Cardiac muscle cell (in vitro differentiated cells and primary cell): ENCODE results near the gene GABRA4. TPM values are rescaled to one million over a fixed set of nuclear protein-coding genes. Genes with fewer than 3 reads are reported as not detected.

Experiments
- DNase-seq, 2 donors: peaks; one replicate each; pipeline versions ENCODE4 v3.0.0 to v3.0.0-alpha.2; 2010 to 2017; ENCODE audit warnings: low read depth in 1 of 2, low spot score in 1 of 2
- H3K27ac ChIP-seq: fragments of 200-600 bp; sonication (generic); 2 replicates; pipeline ENCODE4 v1.5.1; 2016
- H3K27me3 ChIP-seq: fragments of 200-600 bp; sonication (generic); 2 replicates; pipeline ENCODE4 v1.6.0; 2016; ENCODE audit warnings: control low read depth
- H3K36me3 ChIP-seq: fragments of 200-600 bp; sonication (generic); 2 replicates; pipeline ENCODE4 v1.5.1; 2016; ENCODE audit warnings: control low read depth
- H3K4me1 ChIP-seq: fragments of 200-600 bp; sonication (generic); 2 replicates; pipeline ENCODE4 v1.8.1; 2017; ENCODE audit warnings: low read depth, mild to moderate bottlenecking, mixed run types
- H3K4me3 ChIP-seq: fragments of 200-600 bp; sonication (generic); 2 replicates; pipeline ENCODE4 v1.5.1; 2016; ENCODE audit warnings: mild to moderate bottlenecking
- H3K9me3 ChIP-seq: fragments of 200-600 bp; sonication (generic); 2 replicates; pipeline ENCODE4 v1.5.1; 2017; ENCODE audit warnings: low read depth, mild to moderate bottlenecking, control low read depth
- CTCF ChIP-seq: IDR thresholded peaks from 2 replicates; pipeline ENCODE4 v1.5.1; 2012; ENCODE audit warnings: low read depth, mild to moderate bottlenecking, low read length
- polyA plus RNA-seq: library from polyadenylated mRNA; unstranded; fragments of >200 nt; fragmentation: Nextera tagmentation; extraction: Ambion mirVana; gene quantifications from 2 replicates; pipeline ENCODE4 v1.2.1, GENCODE V29; 2016
- total RNA-seq: library from RNA; depleted of rRNA; stranded (reverse); fragments of >200 nt; gene quantifications from 2 replicates; pipeline ENCODE4 v1.2.3, GENCODE V29; 2016

Gene GABRA4
- total and polyA plus RNA-seq, 2 experiments from 2014 or later = 0.03 to 0.45 TPM

DNA sequence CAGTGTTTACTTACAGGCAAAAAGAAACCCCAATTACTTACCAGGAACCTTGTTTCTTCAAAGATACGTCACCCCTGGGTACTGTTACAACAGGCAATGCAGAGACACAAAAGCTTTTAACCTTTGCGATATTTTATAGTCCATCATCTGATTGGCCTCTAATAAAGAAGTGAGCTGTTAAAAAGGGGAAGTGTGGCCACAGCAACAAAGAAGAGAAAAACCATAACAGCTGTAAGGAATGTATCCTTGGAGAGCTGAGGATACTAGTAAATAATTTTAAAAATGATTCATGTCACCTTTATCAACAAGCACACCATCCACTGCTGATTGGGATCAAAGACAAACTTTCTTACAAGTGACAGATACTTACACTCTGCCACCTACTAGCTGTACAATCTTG is 14.1 kb downstream of the GABRA4 start:
- no peak for TF ChIP-seq CTCF
- Histone ChIP-seq H3K27ac (no peak overlapping the region), H3K9me3 (no peaks in the 10 kb centered on the region), H3K4me3 (no peak overlapping the region), H3K4me1 (no peaks in the 10 kb centered on the region), H3K27me3 (peaks cover 4% of the 10 kb centered on the region), H3K36me3 (no peaks in the 10 kb centered on the region)
- DNase-seq = no peak

- H3K4me3 ChIP-seq = no peak overlapping the region
- no peak for TF ChIP-seq CTCF
- H3K9me3 ChIP-seq = no peaks in the 10 kb centered on the region
- no peak for DNase-seq
- H3K27ac ChIP-seq = no peak overlapping the region
- H3K4me1 ChIP-seq = no peaks in the 10 kb centered on the region
- H3K27me3 ChIP-seq = peaks cover 4% of the 10 kb centered on the region
- H3K36me3 ChIP-seq = no peaks in the 10 kb centered on the region
Measured at GRCh38 chr4:46977245-46977644, 16.1 kb downstream of the GABRA4 start.

DNA sequence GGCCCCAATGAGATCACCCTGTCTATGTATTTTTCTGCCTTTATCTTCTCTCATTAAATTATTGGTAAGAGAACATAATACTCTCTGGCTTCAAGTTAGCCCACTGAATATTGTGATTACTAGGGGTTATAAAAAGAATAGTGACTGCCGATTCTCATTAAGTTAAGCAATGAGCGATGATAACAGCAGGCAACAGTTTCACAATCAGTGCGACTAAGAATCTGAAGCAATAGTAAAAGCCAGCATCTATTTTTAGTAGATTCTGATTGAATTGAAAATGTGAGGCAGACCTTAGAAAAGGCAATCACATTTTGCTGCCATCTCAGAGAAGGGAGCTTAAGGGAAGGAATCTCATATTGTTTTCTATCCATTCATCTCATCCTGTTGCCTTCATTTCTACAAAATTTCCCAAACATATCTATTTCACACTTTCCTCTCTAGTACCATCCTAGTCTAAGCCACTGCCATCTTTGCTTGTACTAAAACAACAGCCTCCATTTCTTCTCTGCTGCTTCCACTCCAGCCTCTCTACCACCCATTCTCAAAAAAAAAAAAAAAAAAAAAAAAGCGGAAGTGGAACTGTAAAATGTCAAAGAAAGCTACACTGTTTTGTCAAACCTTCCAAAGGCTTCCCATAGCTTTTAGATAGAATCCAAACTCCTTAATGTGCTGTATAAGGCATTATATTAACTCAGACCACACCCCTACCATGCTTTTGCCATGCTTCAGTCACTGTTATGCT is 17.4 kb downstream of the GABRA4 start:
- Histone ChIP-seq H3K27me3 (peaks cover 4% of the 10 kb centered on the region), H3K9me3 (no peaks in the 10 kb centered on the region), H3K4me1 (no peaks in the 10 kb centered on the region), H3K4me3 (no peak overlapping the region), H3K36me3 (no peaks in the 10 kb centered on the region), H3K27ac (no peak overlapping the region)
- DNase-seq = peak in 1 of 2 donors; percentile 13
- no peak for TF ChIP-seq CTCF

DNA sequence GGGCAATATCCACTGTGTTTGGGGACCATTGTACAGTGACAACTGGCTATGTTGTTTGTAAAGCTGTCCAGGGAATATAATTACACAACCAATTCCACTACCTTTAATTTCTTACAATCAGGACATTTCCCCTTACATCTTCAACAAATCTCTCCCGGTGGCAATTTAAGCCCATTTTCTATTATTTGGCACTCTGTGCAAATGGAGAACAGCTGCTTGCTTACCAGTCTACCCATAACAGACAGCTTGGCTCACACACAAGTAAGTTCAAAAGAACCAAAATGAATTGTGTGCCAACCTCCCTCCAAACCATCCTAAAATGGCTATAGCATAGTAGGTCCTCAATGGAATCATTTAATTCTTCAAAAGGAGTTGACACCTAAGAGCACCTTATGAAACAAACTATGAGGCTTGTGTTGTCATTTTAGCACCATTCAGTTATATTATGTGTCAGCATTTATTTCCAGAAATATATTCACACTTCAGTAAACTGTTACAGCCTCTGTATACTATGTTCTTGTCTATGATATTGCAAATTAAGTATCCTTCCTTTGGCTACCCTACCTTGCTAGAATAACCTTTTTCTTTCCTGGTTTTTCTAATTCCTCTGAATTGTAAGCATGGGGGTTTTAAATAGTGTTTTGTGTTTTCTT is 18.4 kb downstream of the GABRA4 start:
- no peak for TF ChIP-seq CTCF
- H3K4me1 ChIP-seq = no peaks in the 10 kb centered on the region
- no peak for DNase-seq
- H3K4me3 ChIP-seq = no peak overlapping the region
- no peak overlapping the region for H3K27ac ChIP-seq
- H3K9me3 ChIP-seq = no peaks in the 10 kb centered on the region
- H3K36me3 ChIP-seq = no peaks in the 10 kb centered on the region
- peaks cover 4% of the 10 kb centered on the region for H3K27me3 ChIP-seq

GRCh38 chr4:46968847-46969246 is 24.5 kb downstream of the GABRA4 start:
- Histone ChIP-seq H3K27ac (no peak overlapping the region), H3K9me3 (no peaks in the 10 kb centered on the region), H3K27me3 (no peaks in the 10 kb centered on the region), H3K36me3 (no peaks in the 10 kb centered on the region), H3K4me1 (no peaks in the 10 kb centered on the region), H3K4me3 (no peak overlapping the region)
- TF ChIP-seq CTCF = no peak
- DNase-seq = no peak
